ENCODE data around the gene THAP7.

DNA sequence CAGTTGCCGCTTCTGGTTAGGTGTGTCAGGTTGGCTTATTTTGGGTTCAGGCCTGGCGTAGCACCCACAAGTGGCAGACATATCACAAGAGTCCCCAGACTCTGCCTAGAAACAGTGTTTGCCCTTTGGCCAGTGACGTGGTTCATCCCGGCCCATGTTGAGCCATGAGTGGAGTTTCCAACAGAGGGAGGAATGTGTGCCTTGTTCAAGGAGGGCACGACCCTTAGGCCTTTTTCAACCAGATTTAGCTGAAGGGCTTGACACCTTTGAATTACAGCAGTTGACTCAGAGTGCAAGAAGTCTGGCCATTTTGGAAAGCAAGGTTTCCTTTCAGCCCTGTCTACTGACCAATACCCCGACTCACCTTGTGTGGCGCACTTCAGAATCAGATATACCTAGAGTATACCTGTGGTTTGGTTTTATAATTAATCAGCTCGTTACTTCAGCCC is 50.0 kb downstream of the THAP7 start:
- TF ChIP-seq ZNF274 (IDR thresholded peaks at IDR 0.05; ENCODE audit: low read depth, low read length) (no peak), SUZ12 (IDR thresholded peaks at IDR 0.05; ENCODE audit: extremely low read depth, insufficient read depth, insufficient read length) (no peak)
